Transverse colon (tissue), 4 donors: Measurements from ENCODE around the gene RHOD.

ENCODE experiments used
- CTCF ChIP-seq, 5 experiments: fragments of 200-600 bp in 3 of 5; fragments of 450-650 bp in 2 of 5; sonication (generic) in 3 of 5; IDR thresholded peaks; 1 replicate in 2 of 5; 2 replicates in 3 of 5; pipeline ENCODE4 v1.5.1; 2016 to 2017; ENCODE audit warnings: antibody characterized with exemption in 5 of 5, inconsistent platforms in 3 of 5, mild to moderate bottlenecking in 2 of 5, moderate library complexity in 1 of 5
- EP300 ChIP-seq: sonication (generic); formaldehyde crosslinking; IDR thresholded peaks from one replicate; pipeline ENCODE4 v1.6.1; 2017; ENCODE audit warnings: antibody characterized with exemption, low read depth
- POLR2A ChIP-seq: fragments of 450-650 bp; IDR thresholded peaks from one replicate; pipeline ENCODE4 v1.6.1; 2016; ENCODE audit warnings: antibody characterized with exemption, mild to moderate bottlenecking, moderate library complexity
- POLR2AphosphoS5 ChIP-seq, 3 donors: sonication (generic); formaldehyde crosslinking; IDR thresholded peaks; one replicate each; pipeline ENCODE4 v1.6.1; 2016; ENCODE audit warnings: antibody characterized with exemption in 3 of 3

- TF ChIP-seq CTCF (IDR thresholded peaks at IDR 0.05) (no peak), EP300 (no peak), POLR2A (no peak), POLR2AphosphoS5 (IDR thresholded peaks at IDR 0.05) (no peak)
Observed at GRCh38 chr11:67013511-67014045, 43.1 kb upstream of the RHOD start.
